Psoas muscle (tissue), 8 donors: ENCODE results near the gene EXOC3. TPM values are rescaled to one million over a fixed set of nuclear protein-coding genes. Genes with fewer than 3 reads are reported as not detected.

ENCODE experiments used
- ATAC-seq, 4 donors: fragments of 200-7000 bp; cut with Tn5 transposase; one replicate each; pipeline ENCODE4 v1.9.1; 2020; ENCODE audit warnings: moderate library complexity in 3 of 4, mild to moderate bottlenecking in 2 of 4
- DNase-seq, 2 donors: peaks; one replicate each; pipeline ENCODE4 v3.0.0-alpha.2; 2020
- H3K27ac ChIP-seq: fragments of 200-600 bp; one replicate; pipeline ENCODE4 v1.8.0; 2022
- H3K27me3 ChIP-seq, 3 donors: fragments of 200-600 bp in 1 of 3; one replicate each; pipeline versions ENCODE4 v1.6.1 to v1.8.0; 2013 to 2022; ENCODE audit warnings: low read length in 2 of 3, mild to moderate bottlenecking in 2 of 3, moderate library complexity in 1 of 3; ENCODE audit not compliant: insufficient read depth in 3 of 3
- H3K36me3 ChIP-seq, 2 donors: fragments of 200-600 bp in 1 of 2; one replicate each; pipeline versions ENCODE4 v1.6.1 to v1.8.0; 2013 to 2022; ENCODE audit warnings: low read depth in 1 of 2, mild to moderate bottlenecking in 1 of 2, moderate library complexity in 1 of 2; ENCODE audit not compliant: insufficient read depth in 1 of 2
- H3K4me1 ChIP-seq: fragments of 200-600 bp; one replicate; pipeline ENCODE4 v1.8.0; 2022
- H3K4me3 ChIP-seq: fragments of 200-600 bp; one replicate; pipeline ENCODE4 v1.8.0; 2022; ENCODE audit warnings: mild to moderate bottlenecking
- H3K9me3 ChIP-seq: fragments of 200-600 bp; one replicate; pipeline ENCODE4 v1.8.0; 2022
- WGBS, 3 donors: extraction: QIAGEN DNeasy Blood & Tissue Kit; methylation state at CpG; one replicate each; pipeline versions ENCODE4 v1.1.6 to v1.1.7; 2013; 5-methylcytosine and 5-hydroxymethylcytosine counted together
- intact Hi-C, 2 donors: fragments of 100-400 bp; cut with DNase I; formaldehyde crosslinking; loops; one replicate each; pipeline versions ENCODE4 v1.11.0 to v1.14.2; 2022
- polyA plus RNA-seq, 3 donors: library from polyadenylated mRNA; stranded (reverse); fragments of 200-250 nt; gene quantifications; one replicate each; pipeline ENCODE4 v1.2.3, GENCODE V29; 2013
- total RNA-seq, 4 donors: library from RNA; stranded (reverse); fragmentation: NEBNext Ultra II Directional in 2 of 4; extraction: Animal tissue kit (Norgen Biotek cat#: 25700) in 2 of 4; gene quantifications; one replicate each; pipeline versions ENCODE4 v1.2.1 to v1.2.4, GENCODE V29; 2021 to 2023
- TF ChIP-seq, protein P1 (sequence below): fragments of 200-600 bp; IDR thresholded peaks from one replicate; pipeline ENCODE4 v1.8.0; 2022; ENCODE audit warnings: antibody characterized with exemption
- donor health status: healthy with polysubstance abuse.
- donor health status: DM: no; HTN: no; CAD: no; lungs with moderate emphysema.
- donor health status: Bipolar disorder and iron deficiency.
- donor health status: healthy.
- donor health status: DM: yes; HTN: yes; CAD: no.
- donor health status: DM: no; HTN: no; CAD: no.
- donor health status: DM: no; HTN: no; CAD: no.
- donor health status: DM: yes; HTN: yes; CAD: no.

EXOC3 gene
- total and polyA plus RNA-seq, 7 donors = 38.2 to 63.4 (median 56.5) TPM

GRCh38 chr5:437281-437771, 5.7 kb upstream of the EXOC3 start:
- Histone ChIP-seq H3K4me1 (peaks cover 8% of the 10 kb centered on the region), H3K27ac (no peak overlapping the region), H3K36me3 (no peaks in the 10 kb centered on the region), H3K4me3 (no peak overlapping the region), H3K27me3 (peaks cover 0 to 5% (median 0%) of the 10 kb centered on the region in 3 donors), H3K9me3 (no peaks in the 10 kb centered on the region)
- TF ChIP-seq, protein P1, sequence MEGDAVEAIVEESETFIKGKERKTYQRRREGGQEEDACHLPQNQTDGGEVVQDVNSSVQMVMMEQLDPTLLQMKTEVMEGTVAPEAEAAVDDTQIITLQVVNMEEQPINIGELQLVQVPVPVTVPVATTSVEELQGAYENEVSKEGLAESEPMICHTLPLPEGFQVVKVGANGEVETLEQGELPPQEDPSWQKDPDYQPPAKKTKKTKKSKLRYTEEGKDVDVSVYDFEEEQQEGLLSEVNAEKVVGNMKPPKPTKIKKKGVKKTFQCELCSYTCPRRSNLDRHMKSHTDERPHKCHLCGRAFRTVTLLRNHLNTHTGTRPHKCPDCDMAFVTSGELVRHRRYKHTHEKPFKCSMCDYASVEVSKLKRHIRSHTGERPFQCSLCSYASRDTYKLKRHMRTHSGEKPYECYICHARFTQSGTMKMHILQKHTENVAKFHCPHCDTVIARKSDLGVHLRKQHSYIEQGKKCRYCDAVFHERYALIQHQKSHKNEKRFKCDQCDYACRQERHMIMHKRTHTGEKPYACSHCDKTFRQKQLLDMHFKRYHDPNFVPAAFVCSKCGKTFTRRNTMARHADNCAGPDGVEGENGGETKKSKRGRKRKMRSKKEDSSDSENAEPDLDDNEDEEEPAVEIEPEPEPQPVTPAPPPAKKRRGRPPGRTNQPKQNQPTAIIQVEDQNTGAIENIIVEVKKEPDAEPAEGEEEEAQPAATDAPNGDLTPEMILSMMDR = no peak
- 46 to 50% (median 49%) methylated on average over 18 of the region's 18 CpGs for WGBS, 3 donors
- ATAC-seq (no peak), DNase-seq (peak in 1 of 2 donors; percentile 25)
- intact Hi-C loops = no loop called here

- intact Hi-C loops = no loop called here
- peak in 1 of 2 donors; percentile 28 for DNase-seq
These were observed 4.4 kb upstream of the EXOC3 start for GRCh38 chr5:438481-438981.

GRCh38 chr5:439181-439580, 3.8 kb upstream of the EXOC3 start:
- TF ChIP-seq, protein P1 = no peak
- Histone ChIP-seq H3K36me3 (no peaks in the 10 kb centered on the region), H3K4me1 (peaks cover 15% of the 10 kb centered on the region), H3K27ac (no peak overlapping the region), H3K27me3 (peaks cover 0 to 5% (median 0%) of the 10 kb centered on the region in 3 donors), H3K9me3 (no peaks in the 10 kb centered on the region), H3K4me3 (no peak overlapping the region)
- WGBS, 3 donors = 83 to 84% (median 84%) methylated on average over 8 of the region's 8 CpGs
- peak in 1 of 2 donors; percentile 33 for DNase-seq
- intact Hi-C loops = no loop called here
- ATAC-seq = no peak

More at GRCh38 chr5:438481-438981, 4.4 kb upstream of the EXOC3 start:
- Histone ChIP-seq H3K4me1 (peaks cover 10% of the 10 kb centered on the region), H3K9me3 (no peaks in the 10 kb centered on the region), H3K4me3 (no peak overlapping the region), H3K36me3 (no peaks in the 10 kb centered on the region), H3K27ac (no peak overlapping the region), H3K27me3 (peaks cover 0 to 5% (median 0%) of the 10 kb centered on the region in 3 donors)
- ATAC-seq = no peak
- WGBS, 3 donors = 54 to 67% (median 66%) methylated on average over 14 of the region's 14 CpGs
- TF ChIP-seq, protein P1 = no peak

- no peak overlapping the region for H3K4me3 ChIP-seq
- peaks cover 17% of the 10 kb centered on the region for H3K4me1 ChIP-seq
- no peaks in the 10 kb centered on the region for H3K9me3 ChIP-seq
- no peaks in the 10 kb centered on the region for H3K36me3 ChIP-seq
- H3K27me3 ChIP-seq = peaks cover 0 to 5% (median 0%) of the 10 kb centered on the region in 3 donors
- intact Hi-C loops = loop anchor here in 1 of 2 donors (10.0 kb wide), 1 partner anchor 465 kb away; no protein-coding TSS in a partner anchor
- peak in 1 of 2 donors; percentile 28 for DNase-seq
- ATAC-seq = no peak
- TF ChIP-seq, protein P1 = no peak
- H3K27ac ChIP-seq = no peak overlapping the region
- 67 to 81% (median 69%) methylated on average over 14 of the region's 14 CpGs for WGBS, 3 donors
These were observed 3.3 kb upstream of the EXOC3 start for GRCh38 chr5:439636-440035.
